Measurements from ENCODE around the gene CCSAP.

DNA sequence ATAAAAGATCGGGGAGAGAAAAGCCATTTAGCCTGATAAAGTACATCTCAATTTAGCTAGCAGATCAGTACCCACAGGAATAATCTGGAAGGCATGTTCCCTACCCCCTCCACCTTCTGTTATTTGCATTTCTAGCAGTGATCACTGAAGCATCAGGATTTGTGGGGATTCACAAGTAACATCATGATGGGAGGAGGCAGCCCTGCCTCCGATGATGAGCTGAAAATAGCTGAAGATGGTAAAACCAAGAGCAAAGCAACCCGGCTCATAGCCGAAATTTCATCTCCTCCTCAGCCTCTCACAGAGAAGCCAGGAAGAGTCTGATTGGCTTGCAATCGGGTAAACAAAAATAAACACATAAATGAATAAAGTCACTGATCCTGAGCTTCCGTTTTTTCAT is 2.4 kb downstream of the CCSAP start:
- TF ChIP-seq, protein P1, sequence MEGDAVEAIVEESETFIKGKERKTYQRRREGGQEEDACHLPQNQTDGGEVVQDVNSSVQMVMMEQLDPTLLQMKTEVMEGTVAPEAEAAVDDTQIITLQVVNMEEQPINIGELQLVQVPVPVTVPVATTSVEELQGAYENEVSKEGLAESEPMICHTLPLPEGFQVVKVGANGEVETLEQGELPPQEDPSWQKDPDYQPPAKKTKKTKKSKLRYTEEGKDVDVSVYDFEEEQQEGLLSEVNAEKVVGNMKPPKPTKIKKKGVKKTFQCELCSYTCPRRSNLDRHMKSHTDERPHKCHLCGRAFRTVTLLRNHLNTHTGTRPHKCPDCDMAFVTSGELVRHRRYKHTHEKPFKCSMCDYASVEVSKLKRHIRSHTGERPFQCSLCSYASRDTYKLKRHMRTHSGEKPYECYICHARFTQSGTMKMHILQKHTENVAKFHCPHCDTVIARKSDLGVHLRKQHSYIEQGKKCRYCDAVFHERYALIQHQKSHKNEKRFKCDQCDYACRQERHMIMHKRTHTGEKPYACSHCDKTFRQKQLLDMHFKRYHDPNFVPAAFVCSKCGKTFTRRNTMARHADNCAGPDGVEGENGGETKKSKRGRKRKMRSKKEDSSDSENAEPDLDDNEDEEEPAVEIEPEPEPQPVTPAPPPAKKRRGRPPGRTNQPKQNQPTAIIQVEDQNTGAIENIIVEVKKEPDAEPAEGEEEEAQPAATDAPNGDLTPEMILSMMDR (conservative IDR thresholded peaks at IDR 0.05; ENCODE audit: low read length) = no peak
- no peak for TF ChIP-seq EZH2phosphoT487 (IDR thresholded peaks at IDR 0.05; ENCODE audit: borderline replicate concordance)

Data from Loucy (cell line).